ENCODE measurements around the gene APOL6. TPM values are rescaled to one million over a fixed set of nuclear protein-coding genes. Genes with fewer than 3 reads are reported as not detected.

Gene APOL6
- total and polyA plus RNA-seq, 2 of the 4 experiments (the other 2 are of a cell fraction), result 1.2 to 7.2 TPM

DNA sequence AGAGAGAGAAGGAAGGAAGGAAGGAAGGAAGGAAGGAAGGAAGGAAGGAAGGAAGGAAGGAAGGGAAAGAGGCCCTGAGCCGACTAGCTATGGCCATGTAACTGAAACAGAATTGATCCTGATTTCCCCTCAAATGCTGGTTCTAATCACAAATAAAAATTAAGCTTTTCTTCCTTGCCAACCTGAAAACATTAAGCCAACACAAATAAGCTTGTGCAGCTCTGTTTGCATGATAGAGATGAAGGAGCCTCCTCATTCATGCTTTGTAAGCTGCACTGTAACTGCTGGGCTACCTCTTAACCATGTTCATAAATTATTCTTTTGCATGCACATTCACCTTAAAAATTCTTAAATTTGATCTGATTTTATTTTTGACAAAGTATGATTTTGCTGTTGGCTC, 41.8 kb downstream of the APOL6 start:
- WGBS, 2 experiments (ENCODE audit: extremely low coverage in 2 of 2, insufficient read length in 1 of 2), result no CpG with 5 or more reads among the region's 1 CpG
- TF ChIP-seq, protein P1, sequence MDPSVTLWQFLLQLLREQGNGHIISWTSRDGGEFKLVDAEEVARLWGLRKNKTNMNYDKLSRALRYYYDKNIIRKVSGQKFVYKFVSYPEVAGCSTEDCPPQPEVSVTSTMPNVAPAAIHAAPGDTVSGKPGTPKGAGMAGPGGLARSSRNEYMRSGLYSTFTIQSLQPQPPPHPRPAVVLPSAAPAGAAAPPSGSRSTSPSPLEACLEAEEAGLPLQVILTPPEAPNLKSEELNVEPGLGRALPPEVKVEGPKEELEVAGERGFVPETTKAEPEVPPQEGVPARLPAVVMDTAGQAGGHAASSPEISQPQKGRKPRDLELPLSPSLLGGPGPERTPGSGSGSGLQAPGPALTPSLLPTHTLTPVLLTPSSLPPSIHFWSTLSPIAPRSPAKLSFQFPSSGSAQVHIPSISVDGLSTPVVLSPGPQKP (IDR thresholded peaks at IDR 0.05; ENCODE audit: borderline replicate concordance, low read depth, low read length), result no peak
- TF ChIP-seq, protein P2, sequence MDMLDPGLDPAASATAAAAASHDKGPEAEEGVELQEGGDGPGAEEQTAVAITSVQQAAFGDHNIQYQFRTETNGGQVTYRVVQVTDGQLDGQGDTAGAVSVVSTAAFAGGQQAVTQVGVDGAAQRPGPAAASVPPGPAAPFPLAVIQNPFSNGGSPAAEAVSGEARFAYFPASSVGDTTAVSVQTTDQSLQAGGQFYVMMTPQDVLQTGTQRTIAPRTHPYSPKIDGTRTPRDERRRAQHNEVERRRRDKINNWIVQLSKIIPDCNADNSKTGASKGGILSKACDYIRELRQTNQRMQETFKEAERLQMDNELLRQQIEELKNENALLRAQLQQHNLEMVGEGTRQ (IDR thresholded peaks at IDR 0.05; ENCODE audit: low read depth, low read length), result no peak
- TF ChIP-seq MAFK (IDR thresholded peaks at IDR 0.05; ENCODE audit: low read depth, low read length), result no peak
- no peak for TF ChIP-seq MAZ (IDR thresholded peaks at IDR 0.05; ENCODE audit: borderline replicate concordance, low read depth, low read length)
- no peak for TF ChIP-seq RFX5 (IDR thresholded peaks at IDR 0.05; ENCODE audit: low read depth, low read length)
- no peak for TF ChIP-seq FOS (IDR thresholded peaks at IDR 0.05; ENCODE audit: low read depth, low read length)
- no peak for TF ChIP-seq BHLHE40 (IDR thresholded peaks at IDR 0.05; ENCODE audit: low read depth, low read length)
- no peak for TF ChIP-seq CEBPB (IDR thresholded peaks at IDR 0.05; ENCODE audit: low read depth, low read length)
- TF ChIP-seq, protein P3, sequence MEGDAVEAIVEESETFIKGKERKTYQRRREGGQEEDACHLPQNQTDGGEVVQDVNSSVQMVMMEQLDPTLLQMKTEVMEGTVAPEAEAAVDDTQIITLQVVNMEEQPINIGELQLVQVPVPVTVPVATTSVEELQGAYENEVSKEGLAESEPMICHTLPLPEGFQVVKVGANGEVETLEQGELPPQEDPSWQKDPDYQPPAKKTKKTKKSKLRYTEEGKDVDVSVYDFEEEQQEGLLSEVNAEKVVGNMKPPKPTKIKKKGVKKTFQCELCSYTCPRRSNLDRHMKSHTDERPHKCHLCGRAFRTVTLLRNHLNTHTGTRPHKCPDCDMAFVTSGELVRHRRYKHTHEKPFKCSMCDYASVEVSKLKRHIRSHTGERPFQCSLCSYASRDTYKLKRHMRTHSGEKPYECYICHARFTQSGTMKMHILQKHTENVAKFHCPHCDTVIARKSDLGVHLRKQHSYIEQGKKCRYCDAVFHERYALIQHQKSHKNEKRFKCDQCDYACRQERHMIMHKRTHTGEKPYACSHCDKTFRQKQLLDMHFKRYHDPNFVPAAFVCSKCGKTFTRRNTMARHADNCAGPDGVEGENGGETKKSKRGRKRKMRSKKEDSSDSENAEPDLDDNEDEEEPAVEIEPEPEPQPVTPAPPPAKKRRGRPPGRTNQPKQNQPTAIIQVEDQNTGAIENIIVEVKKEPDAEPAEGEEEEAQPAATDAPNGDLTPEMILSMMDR (conservative IDR thresholded peaks at IDR 0.05; ENCODE audit: low read depth, low read length), result no peak

More for the DNA sequence above, 41.8 kb downstream of the APOL6 start:
- H3K9ac ChIP-seq (ENCODE audit: low read depth, low read length), result no peak overlapping the region
- no peaks in the 10 kb centered on the region; the same call in 1 of the 2 replicates for H3K4me1 ChIP-seq (ENCODE audit: control insufficient read depth, insufficient read depth, low read length)
- DNase-seq, result no peak
- H3K56ac ChIP-seq (ENCODE audit: extremely low read depth, insufficient read depth, low read length), result no peak overlapping the region
- H3K4me2 ChIP-seq (ENCODE audit: low read depth, low read length), result no peak overlapping the region
- H4K8ac ChIP-seq (ENCODE audit: low read depth in 2 of 2, low read length in 2 of 2), result no peak overlapping the region; a peak in 1 of 4 replicates
- H3K4ac ChIP-seq (ENCODE audit: low read depth, low read length), result no peak overlapping the region
- H3K14ac ChIP-seq (replicated peaks; ENCODE audit: low read depth, low read length), result no peak overlapping the region
- H2BK15ac ChIP-seq (ENCODE audit: low read depth, low read length), result no peak overlapping the region
- no peak overlapping the region for H2AK9ac ChIP-seq (replicated peaks; ENCODE audit: low read depth, low read length, poor library complexity)
- in situ Hi-C loops (cut with MboI; ENCODE audit: low sequenced_read_pairs) (no loop called here), intact Hi-C loops (cut with micrococcal nuclease) (no loop called here), dilution Hi-C loops (cut with HindIII; ENCODE audit: low sequenced_read_pairs, unreplicated experiment) (no loop called here)
- no peak overlapping the region for H2AFZ ChIP-seq (replicated peaks; ENCODE audit: low read length, poor library complexity)
- no peaks in the 10 kb centered on the region for H3K27me3 ChIP-seq (ENCODE audit: control insufficient read depth, insufficient read depth, low read length)
- H4K20me1 ChIP-seq (ENCODE audit: insufficient read depth, low read length), result no peaks in the 10 kb centered on the region
- BruUV-seq (replicated peaks), result no TSS peak
- no peak overlapping the region for H3K4me3 ChIP-seq (ENCODE audit: insufficient read depth, low read depth, low read length)
- H4K91ac ChIP-seq (ENCODE audit: insufficient read depth, low read depth, low read length), result no peak overlapping the region
- H2BK5ac ChIP-seq (ENCODE audit: low read depth, low read length, poor library complexity, severe bottlenecking), result no peak overlapping the region
- no peaks in the 10 kb centered on the region for H3K36me3 ChIP-seq (ENCODE audit: control insufficient read depth, insufficient read depth, low read length)
- ATAC-seq (ENCODE audit: low read depth), result no peak
- H2BK120ac ChIP-seq (ENCODE audit: low read depth, low read length), result no peak overlapping the region
- no peak overlapping the region for H4K5ac ChIP-seq (ENCODE audit: low read depth, low read length)
- H3K79me1 ChIP-seq (ENCODE audit: low read depth in 1 of 2, low read length in 2 of 2), result no peaks in the 10 kb centered on the region
- no peak overlapping the region for H3K18ac ChIP-seq (ENCODE audit: low read depth, low read length)
- H3K9me1 ChIP-seq (ENCODE audit: insufficient read depth, low read length), result no peaks in the 10 kb centered on the region
- no peak overlapping the region for H3K23ac ChIP-seq (ENCODE audit: low read depth, low read length)
- H2AK5ac ChIP-seq (ENCODE audit: low read depth, low read length), result no peak overlapping the region
- H3K27ac ChIP-seq (ENCODE audit: insufficient read depth, low read length), result no peak overlapping the region
- no peak overlapping the region for H2BK20ac ChIP-seq (ENCODE audit: low read depth, low read length)
- ChIA-PET POLR2A (ENCODE audit: unreplicated experiment) (no interaction called here), CTCF (interaction anchor here (0.9 kb wide), 1 partner anchor 11 kb away, joined by 3 read pairs; no protein-coding TSS in a partner anchor)
- no peaks in the 10 kb centered on the region for H3K9me3 ChIP-seq (ENCODE audit: control insufficient read depth, insufficient read depth, low read length)
